ENCODE results near the gene SLC27A4.

The SLC27A4 gene

DNA sequence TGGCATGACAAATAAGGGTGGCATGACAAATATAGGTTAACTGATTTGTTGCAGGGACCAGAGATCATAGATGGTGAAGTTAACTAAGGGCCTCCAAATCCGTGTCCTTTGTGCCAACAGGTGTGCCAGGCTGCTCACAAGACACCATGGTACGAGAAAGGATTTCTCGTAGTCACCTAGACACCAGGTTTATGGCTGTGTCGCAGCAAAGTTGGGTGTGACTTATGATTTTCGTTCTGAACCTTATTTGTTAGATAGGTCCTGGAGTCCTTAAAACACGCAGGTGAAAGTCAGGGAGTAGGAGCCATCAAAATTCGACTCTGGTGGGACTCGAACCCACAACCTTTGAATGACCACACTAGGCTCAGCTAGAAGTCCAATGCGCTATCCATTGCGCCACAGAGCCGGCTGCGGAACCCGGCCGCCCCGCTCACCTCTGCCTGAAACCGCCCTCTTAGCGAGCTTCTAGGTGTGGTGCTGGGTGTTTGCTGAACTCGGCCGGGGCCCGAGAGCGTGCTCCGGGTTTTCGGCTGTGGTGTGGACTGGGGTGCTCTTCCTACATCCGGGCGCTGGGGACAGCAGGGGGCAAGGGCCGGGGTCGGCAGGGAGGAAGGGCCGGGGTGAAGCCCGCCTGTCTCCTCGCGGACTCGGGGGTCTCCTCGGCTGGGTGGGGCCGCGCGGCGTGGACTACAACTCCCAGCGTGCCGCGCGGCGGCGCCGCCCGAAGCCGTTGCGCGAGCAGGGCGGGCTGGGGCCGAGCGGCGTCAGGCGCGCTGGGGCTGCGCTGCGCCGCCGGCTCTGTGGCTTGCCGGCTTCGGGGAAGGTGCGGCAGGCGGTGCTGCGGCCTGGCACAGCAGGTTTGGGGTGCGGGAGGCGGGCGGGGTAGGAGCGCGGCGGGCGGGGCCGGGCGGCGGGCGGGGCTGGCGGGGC lies at the start of gene SLC27A4:
TSS of gene SLC27A4 (plus strand) at position 767 of the 930 bp plus-strand sequence. CDS start 2,606 bp downstream, outside the sequence.
- Histone ChIP-seq H3K27ac (ENCODE audit: low read depth, low read length) (peak within 1 kb of the TSS; percentile 59), H3K27me3 (ENCODE audit: control insufficient read depth in 1 of 2, insufficient read depth in 2 of 2, low read length in 2 of 2) (no peaks in the 10 kb centered on the region), H3K9ac (ENCODE audit: low read length) (peak within 1 kb of the TSS; percentile 53), H3K36me3 (ENCODE audit: insufficient read depth, low read length) (peaks cover 24% of the 10 kb centered on the region), H3K4me1 (ENCODE audit: insufficient read depth, low read length) (peaks cover 6% of the 10 kb centered on the region), H3K4me3 (ENCODE audit: low read depth in 1 of 2, low read length in 2 of 2) (peak within 1 kb of the TSS; percentile 68 to 72), H3K9me3 (ENCODE audit: low read length) (no peaks in the 10 kb centered on the region)

DNA sequence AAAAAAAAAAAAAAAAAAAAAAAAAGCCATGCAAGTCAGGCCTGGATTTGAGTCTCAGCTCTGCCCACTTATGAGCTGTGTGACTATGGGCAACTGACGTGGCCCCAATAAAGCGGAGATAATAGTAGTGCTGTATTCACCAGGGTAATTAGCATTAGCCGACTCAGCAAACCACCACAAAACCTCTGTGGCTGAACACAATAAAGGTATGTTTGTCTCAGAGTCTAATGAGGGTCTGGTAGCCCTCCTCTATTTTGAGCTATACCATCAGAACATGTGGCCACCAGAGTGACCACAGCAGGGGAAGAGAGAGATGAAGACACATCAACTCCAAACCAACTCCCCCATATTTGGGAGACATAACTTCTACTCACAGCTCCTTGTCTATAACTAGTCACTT lies 48.3 kb upstream of the SLC27A4 start:
- no peaks in the 10 kb centered on the region for H3K9me3 ChIP-seq (ENCODE audit: low read length)
- H3K4me1 ChIP-seq (ENCODE audit: insufficient read depth, low read length) = peaks cover 6% of the 10 kb centered on the region
- no peak overlapping the region for H3K4me3 ChIP-seq (ENCODE audit: low read depth in 1 of 2, low read length in 2 of 2)
- H3K27ac ChIP-seq (ENCODE audit: low read depth, low read length) = no peak overlapping the region
- H3K27me3 ChIP-seq (ENCODE audit: control insufficient read depth in 1 of 2, insufficient read depth in 2 of 2, low read length in 2 of 2) = no peaks in the 10 kb centered on the region
- peaks cover 10% of the 10 kb centered on the region for H3K36me3 ChIP-seq (ENCODE audit: insufficient read depth, low read length)
- no peak overlapping the region for H3K9ac ChIP-seq (ENCODE audit: low read length)

DNA sequence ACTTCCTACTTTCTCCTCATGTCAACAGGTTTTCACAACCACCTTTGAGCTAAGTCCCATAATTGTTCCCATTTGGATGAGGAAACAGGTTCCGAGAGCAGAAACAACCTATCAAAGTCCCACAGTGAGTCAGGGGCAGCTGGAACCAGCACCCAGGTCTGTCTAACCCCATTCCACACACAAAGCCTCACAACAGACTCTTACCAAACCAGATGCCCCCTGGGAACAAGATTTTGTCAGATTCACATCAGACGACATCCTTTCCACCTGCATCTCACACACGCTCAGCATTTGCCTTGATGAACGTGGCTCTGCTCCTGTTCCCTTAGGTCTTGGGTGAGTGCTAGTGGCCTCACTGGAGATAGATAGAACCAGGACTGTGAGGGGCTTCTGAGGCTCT lies 47.2 kb upstream of the SLC27A4 start:
- peaks cover 10% of the 10 kb centered on the region for H3K36me3 ChIP-seq (ENCODE audit: insufficient read depth, low read length)
- H3K4me1 ChIP-seq (ENCODE audit: insufficient read depth, low read length) = peaks cover 6% of the 10 kb centered on the region
- H3K9me3 ChIP-seq (ENCODE audit: low read length) = no peaks in the 10 kb centered on the region
- H3K4me3 ChIP-seq (ENCODE audit: low read depth in 1 of 2, low read length in 2 of 2) = no peak overlapping the region
- no peaks in the 10 kb centered on the region for H3K27me3 ChIP-seq (ENCODE audit: control insufficient read depth in 1 of 2, insufficient read depth in 2 of 2, low read length in 2 of 2)
- H3K9ac ChIP-seq (ENCODE audit: low read length) = no peak overlapping the region
- H3K27ac ChIP-seq (ENCODE audit: low read depth, low read length) = no peak overlapping the region

DNA sequence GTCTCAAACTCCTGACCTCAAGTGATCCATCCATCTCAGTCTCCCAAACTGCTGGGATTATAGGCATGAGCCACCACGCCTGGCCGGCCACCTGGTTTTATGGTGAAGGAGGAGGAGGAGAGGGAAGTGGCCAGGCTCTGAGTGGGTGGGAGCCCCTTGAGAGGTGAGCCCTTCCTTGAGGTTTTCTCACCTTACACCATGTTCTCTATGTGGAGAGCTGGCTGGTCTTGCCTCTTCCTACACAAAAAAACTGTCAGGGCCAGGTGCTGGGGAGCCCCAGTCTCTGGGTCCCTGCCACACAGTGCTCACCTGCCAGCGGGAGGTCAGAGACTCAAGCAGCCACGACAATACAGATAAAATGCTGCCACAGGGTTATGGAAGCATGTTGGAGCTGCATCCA lies 46.2 kb upstream of the SLC27A4 start:
- H3K27ac ChIP-seq (ENCODE audit: low read depth, low read length) = no peak overlapping the region
- H3K27me3 ChIP-seq (ENCODE audit: control insufficient read depth in 1 of 2, insufficient read depth in 2 of 2, low read length in 2 of 2) = no peaks in the 10 kb centered on the region
- no peaks in the 10 kb centered on the region for H3K9me3 ChIP-seq (ENCODE audit: low read length)
- H3K4me1 ChIP-seq (ENCODE audit: insufficient read depth, low read length) = peaks cover 6% of the 10 kb centered on the region
- H3K9ac ChIP-seq (ENCODE audit: low read length) = no peak overlapping the region
- H3K4me3 ChIP-seq (ENCODE audit: low read depth in 1 of 2, low read length in 2 of 2) = no peak overlapping the region
- peaks cover under 1% of the 10 kb centered on the region for H3K36me3 ChIP-seq (ENCODE audit: insufficient read depth, low read length)

DNA sequence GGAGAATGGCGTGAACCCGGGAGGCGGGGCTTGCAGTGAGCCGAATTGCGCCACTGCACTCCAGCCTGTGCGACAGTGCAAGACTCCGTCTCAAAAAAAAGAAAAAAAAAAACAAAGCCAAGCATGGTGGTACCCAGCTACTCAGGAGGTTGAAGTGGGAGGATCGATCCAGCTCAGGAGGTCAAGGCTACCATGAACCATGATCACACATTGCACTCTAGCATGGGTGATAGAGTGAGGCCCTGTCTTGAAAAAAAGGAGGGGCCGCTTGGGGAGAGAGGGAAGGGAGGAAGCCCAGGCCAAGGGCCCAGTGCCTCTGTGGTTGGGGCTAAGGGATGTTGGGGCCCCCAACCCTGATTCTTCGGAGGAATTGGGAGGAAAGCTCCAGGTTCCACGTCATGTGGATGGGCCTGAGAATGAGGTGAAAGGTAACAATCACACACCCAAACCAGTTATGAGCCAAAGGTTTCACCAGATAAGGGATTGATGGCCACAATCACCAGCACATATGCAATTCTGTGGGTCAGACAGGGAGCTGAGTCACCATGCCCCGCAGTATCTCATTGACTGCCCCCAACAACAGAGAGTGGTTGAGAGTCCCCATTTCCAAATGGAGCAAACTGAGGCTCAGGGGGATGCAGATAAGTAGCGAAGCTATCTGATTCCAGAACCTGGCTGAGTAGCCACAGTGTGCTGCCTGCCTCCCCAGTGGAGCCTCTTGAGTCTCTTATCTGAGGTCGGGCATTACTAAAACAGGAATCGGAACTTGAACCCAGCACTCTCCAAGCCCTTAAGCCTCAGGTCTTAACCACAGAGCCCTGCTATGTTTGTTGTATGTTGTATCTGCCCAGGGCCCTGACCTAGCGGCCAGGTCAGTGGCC lies 43.7 kb upstream of the SLC27A4 start:
- Histone ChIP-seq H3K9ac (ENCODE audit: low read length) (no peak overlapping the region), H3K27ac (ENCODE audit: low read depth, low read length) (no peak overlapping the region), H3K27me3 (ENCODE audit: control insufficient read depth in 1 of 2, insufficient read depth in 2 of 2, low read length in 2 of 2) (no peaks in the 10 kb centered on the region), H3K9me3 (ENCODE audit: low read length) (no peaks in the 10 kb centered on the region), H3K4me1 (ENCODE audit: insufficient read depth, low read length) (peaks cover 6% of the 10 kb centered on the region), H3K4me3 (ENCODE audit: low read depth in 1 of 2, low read length in 2 of 2) (no peak overlapping the region), H3K36me3 (ENCODE audit: insufficient read depth, low read length) (no peaks in the 10 kb centered on the region)

DNA sequence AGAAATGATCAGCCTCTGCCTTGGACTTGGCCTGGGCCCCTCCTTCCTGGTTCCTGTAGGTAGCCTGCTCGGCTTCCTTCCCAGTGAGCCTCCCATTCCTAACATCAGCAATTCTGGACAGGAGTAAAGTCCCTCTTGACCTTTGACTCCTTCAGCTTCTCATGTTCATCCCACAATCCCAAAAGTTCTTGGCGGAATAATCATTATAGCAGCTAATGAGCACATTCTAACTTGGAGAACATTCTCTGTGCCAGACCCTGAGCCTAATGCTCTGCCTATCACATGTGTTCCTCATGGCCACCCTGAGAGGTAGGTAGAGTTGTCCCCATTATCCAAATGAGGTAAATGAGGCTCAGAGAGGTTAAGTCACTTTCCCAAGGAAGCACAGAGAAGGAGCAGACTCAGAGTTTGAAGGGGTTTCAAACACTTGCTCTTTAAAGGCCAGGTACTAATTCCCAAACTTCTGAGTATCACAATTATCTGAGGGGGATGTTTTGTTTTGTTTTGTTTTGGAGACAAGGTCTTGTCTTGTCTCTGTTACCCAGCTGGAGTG lies 43.0 kb upstream of the SLC27A4 start:
- peaks cover 6% of the 10 kb centered on the region for H3K4me1 ChIP-seq (ENCODE audit: insufficient read depth, low read length)
- H3K36me3 ChIP-seq (ENCODE audit: insufficient read depth, low read length) = no peaks in the 10 kb centered on the region
- no peak overlapping the region for H3K9ac ChIP-seq (ENCODE audit: low read length)
- H3K27me3 ChIP-seq (ENCODE audit: control insufficient read depth in 1 of 2, insufficient read depth in 2 of 2, low read length in 2 of 2) = no peaks in the 10 kb centered on the region
- no peaks in the 10 kb centered on the region for H3K9me3 ChIP-seq (ENCODE audit: low read length)
- no peak overlapping the region for H3K4me3 ChIP-seq (ENCODE audit: low read depth in 1 of 2, low read length in 2 of 2)
- no peak overlapping the region for H3K27ac ChIP-seq (ENCODE audit: low read depth, low read length)

DNA sequence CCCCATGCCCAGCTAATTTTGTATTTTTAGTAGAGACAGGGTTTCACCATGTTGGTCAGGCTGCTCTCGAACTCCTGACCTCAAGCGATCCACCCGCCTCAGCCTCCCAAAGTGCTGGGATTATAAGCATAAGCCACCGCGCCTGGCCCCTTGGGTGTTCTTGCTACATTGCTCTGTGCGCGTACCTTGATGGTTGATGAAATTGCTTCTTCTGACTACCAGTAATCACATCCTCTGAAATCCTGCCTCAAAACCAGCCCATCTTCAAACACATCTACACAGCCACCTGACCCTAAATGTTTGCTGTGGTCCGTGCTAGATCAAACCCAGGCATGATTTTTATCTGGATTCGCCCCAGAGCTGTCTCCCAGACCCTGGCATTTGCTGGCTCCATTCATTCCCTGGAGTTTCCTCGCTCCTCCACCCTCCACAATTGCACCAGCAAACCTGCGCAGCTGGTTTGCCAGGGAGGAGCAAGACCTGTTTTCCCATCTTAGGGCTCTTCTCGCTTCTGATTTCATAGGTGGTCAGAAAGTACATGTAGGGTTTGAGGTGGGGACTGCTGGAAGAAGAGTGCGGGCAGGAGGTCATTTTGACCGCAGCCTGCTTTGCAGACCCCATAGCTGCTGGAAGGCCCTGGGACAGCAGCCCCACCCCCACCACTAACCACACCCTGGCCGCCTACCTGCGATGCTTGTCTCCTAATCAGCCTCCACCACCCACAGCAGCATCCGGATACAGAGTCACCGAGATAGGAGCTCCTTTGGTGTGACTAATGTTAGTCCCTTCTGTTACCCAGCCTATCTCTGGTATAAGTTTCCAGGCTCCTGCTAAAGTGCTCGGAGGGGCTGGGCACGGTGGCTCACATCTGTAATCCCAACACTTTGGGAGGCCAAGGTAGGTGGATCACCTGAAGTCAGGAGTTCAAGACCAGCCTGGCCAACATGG lies 41.5 kb upstream of the SLC27A4 start:
- Histone ChIP-seq H3K4me3 (ENCODE audit: low read depth in 1 of 2, low read length in 2 of 2) (no peak overlapping the region), H3K27me3 (ENCODE audit: control insufficient read depth in 1 of 2, insufficient read depth in 2 of 2, low read length in 2 of 2) (no peaks in the 10 kb centered on the region), H3K9me3 (ENCODE audit: low read length) (no peaks in the 10 kb centered on the region), H3K27ac (ENCODE audit: low read depth, low read length) (no peak overlapping the region), H3K4me1 (ENCODE audit: insufficient read depth, low read length) (peaks cover 6% of the 10 kb centered on the region), H3K36me3 (ENCODE audit: insufficient read depth, low read length) (no peaks in the 10 kb centered on the region), H3K9ac (ENCODE audit: low read length) (no peak overlapping the region)

DNA sequence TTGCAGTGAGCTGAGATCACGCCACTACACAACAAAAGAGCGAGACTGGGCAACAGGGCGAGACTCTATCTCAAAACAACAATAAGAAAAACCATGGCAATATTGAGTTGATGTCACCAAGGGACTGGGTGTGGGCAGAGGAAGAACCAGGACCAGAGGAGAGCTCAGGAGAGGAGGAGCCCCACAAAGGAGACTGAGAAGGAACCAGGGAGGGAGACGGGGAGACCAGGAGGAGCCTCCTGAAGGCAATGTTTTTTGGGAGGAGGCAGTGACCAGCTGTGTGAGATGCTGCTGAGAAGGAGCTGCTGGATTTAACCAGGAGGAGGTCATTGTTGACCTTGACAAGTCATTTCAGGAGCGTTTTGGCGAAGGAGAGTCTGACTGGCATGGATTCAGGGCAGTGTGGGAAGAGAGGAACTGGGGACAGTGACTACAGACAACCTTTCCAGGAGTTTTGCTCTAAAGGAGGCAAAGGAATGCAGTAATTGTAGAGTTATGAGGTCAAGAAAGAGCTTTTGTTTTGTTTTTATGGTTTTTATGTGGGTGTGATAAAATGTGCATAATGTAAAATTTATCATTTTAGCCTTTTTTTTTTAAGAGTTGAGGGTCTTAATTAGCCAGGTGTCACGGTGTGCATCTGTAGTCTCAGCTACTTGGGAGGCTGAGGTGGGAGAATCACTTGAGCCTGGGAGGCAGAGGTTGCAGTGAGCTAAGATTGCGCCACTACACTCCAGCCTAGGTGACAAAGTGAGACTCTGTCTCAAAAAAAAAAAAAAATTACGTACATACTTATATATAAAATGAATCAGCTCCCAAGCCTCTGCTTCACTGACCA lies 36.0 kb upstream of the SLC27A4 start:
- Histone ChIP-seq H3K27ac (ENCODE audit: low read depth, low read length) (no peak overlapping the region), H3K27me3 (ENCODE audit: control insufficient read depth in 1 of 2, insufficient read depth in 2 of 2, low read length in 2 of 2) (no peaks in the 10 kb centered on the region)

DNA sequence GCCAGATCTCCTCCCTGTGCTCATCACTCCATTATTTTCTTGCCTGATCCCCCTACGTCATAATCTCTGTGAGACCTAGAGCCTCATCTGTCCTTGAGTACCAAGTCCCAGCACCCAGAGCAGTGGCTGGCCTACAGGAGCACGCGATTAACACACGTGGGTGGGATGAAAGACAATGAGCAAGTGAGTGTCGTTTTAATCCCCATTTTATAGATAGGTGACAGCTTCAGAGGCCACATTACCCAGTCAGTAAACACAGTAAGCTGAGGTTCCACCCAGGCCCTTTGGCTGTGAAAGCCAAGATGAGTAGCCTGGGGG lies 35.4 kb upstream of the SLC27A4 start:
- no peak overlapping the region for H3K4me3 ChIP-seq (ENCODE audit: low read depth in 1 of 2, low read length in 2 of 2)
- H3K9ac ChIP-seq (ENCODE audit: low read length) = no peak overlapping the region
- peaks cover 7% of the 10 kb centered on the region for H3K36me3 ChIP-seq (ENCODE audit: insufficient read depth, low read length)
- no peak overlapping the region for H3K27ac ChIP-seq (ENCODE audit: low read depth, low read length)
- no peaks in the 10 kb centered on the region for H3K27me3 ChIP-seq (ENCODE audit: control insufficient read depth in 1 of 2, insufficient read depth in 2 of 2, low read length in 2 of 2)
- no peaks in the 10 kb centered on the region for H3K4me1 ChIP-seq (ENCODE audit: insufficient read depth, low read length)
- H3K9me3 ChIP-seq (ENCODE audit: low read length) = no peaks in the 10 kb centered on the region

More for the DNA sequence above, 36.0 kb upstream of the SLC27A4 start:
- no peak overlapping the region for H3K9ac ChIP-seq (ENCODE audit: low read length)
- H3K4me3 ChIP-seq (ENCODE audit: low read depth in 1 of 2, low read length in 2 of 2) = no peak overlapping the region
- peaks cover 2% of the 10 kb centered on the region for H3K36me3 ChIP-seq (ENCODE audit: insufficient read depth, low read length)
- no peaks in the 10 kb centered on the region for H3K9me3 ChIP-seq (ENCODE audit: low read length)
- H3K4me1 ChIP-seq (ENCODE audit: insufficient read depth, low read length) = no peaks in the 10 kb centered on the region

DNA sequence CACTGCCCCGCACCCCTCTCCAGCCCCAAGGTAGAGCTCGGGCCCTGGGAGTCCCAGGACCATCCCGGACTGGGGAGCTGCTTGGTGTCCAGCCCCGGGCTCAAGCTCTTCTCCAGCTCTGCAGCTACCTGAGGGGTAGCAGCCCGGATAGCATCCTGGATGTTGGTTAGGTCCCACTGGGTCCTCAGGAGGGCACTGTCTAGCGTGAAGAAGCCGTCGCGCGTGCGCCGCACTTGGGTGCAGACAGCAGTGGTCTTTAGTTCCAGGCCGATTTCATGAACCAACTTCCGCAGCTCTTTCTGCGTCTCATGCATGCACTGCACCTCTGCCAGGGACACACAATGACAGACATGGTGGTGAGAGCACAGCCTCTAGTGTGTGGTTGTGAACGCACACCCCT lies 30.8 kb upstream of the SLC27A4 start:
- Histone ChIP-seq H3K4me1 (ENCODE audit: insufficient read depth, low read length) (no peaks in the 10 kb centered on the region), H3K9ac (ENCODE audit: low read length) (no peak overlapping the region), H3K9me3 (ENCODE audit: low read length) (no peaks in the 10 kb centered on the region), H3K27me3 (ENCODE audit: control insufficient read depth in 1 of 2, insufficient read depth in 2 of 2, low read length in 2 of 2) (no peaks in the 10 kb centered on the region), H3K27ac (ENCODE audit: low read depth, low read length) (no peak overlapping the region), H3K4me3 (ENCODE audit: low read depth in 1 of 2, low read length in 2 of 2) (no peak overlapping the region), H3K36me3 (ENCODE audit: insufficient read depth, low read length) (peaks cover 31% of the 10 kb centered on the region)

All from muscle layer of colon (tissue), 2 donors.